B cell (primary cell): ENCODE data around the gene MMP23B. TPM values are rescaled to one million over a fixed set of nuclear protein-coding genes. Genes with fewer than 3 reads are reported as not detected.

Source experiments
- ATAC-seq: fragments of 200-7000 bp; cut with Tn5 transposase; one replicate; pipeline ENCODE4 v1.10.0; 2021; ENCODE audit warnings: low read depth, mild to moderate bottlenecking, moderate number of reproducible peaks, moderate library complexity
- CTCF ChIA-PET: fragments of 350-600 bp; sonication (Branson Sonifier 250); formaldehyde crosslinking; loops from one replicate; lab custom pipeline; 2021; ENCODE audit warnings: antibody characterized with exemption, inconsistent platforms; lab: Charles Lee
- POLR2A ChIA-PET: fragments of 350-600 bp; sonication (Branson Sonifier 250); formaldehyde crosslinking; loops from one replicate; lab custom pipeline; 2021; ENCODE audit warnings: antibody characterized with exemption; lab: Charles Lee
- DNase-seq: peaks from one replicate; pipeline ENCODE4 v3.0.0; 2013
- H2AFZ ChIP-seq: 2 replicates; pipeline ENCODE4 v1.6.1; 2012; ENCODE audit warnings: mild to moderate bottlenecking, low read depth, low read length; ENCODE audit not compliant: insufficient read depth, poor library complexity, severe bottlenecking
- H3K27ac ChIP-seq, 2 donors: 1 replicate in 1 of 2; 2 replicates in 1 of 2; pipeline ENCODE4 v1.5.1; 2012 to 2013; ENCODE audit warnings: low read length in 2 of 2, mild to moderate bottlenecking in 2 of 2, moderate library complexity in 1 of 2
- H3K27me3 ChIP-seq, 4 experiments: fragments of 200-600 bp in 1 of 4; sonication (generic) in 1 of 4; replicated peaks in 1 of 4; 1 replicate in 2 of 4; 2 replicates in 2 of 4; pipeline versions ENCODE4 v1.6.1 to v1.7.0; 2013 to 2016; ENCODE audit warnings: low read length in 3 of 4, mild to moderate bottlenecking in 2 of 4, mixed read lengths in 1 of 4, moderate library complexity in 1 of 4; ENCODE audit not compliant: insufficient read depth in 4 of 4, control insufficient read depth in 3 of 4; ENCODE audit errors: control extremely low read depth in 1 of 4
- H3K36me3 ChIP-seq, 2 experiments: replicated peaks in 1 of 2; 1 replicate in 1 of 2; 2 replicates in 1 of 2; pipeline versions ENCODE4 v1.6.1 to v1.7.1; 2013; ENCODE audit warnings: low read length in 1 of 2; ENCODE audit not compliant: insufficient read depth in 2 of 2, control insufficient read depth in 1 of 2; ENCODE audit errors: control extremely low read depth in 1 of 2, extremely low read depth in 1 of 2
- H3K4me1 ChIP-seq, 2 donors: fragments of 200-600 bp in 1 of 2; sonication (generic) in 1 of 2; 1 replicate in 1 of 2; 2 replicates in 1 of 2; pipeline versions ENCODE4 v1.5.1 to v1.6.1; 2013 to 2017; ENCODE audit warnings: low read length in 2 of 2; ENCODE audit not compliant: control insufficient read depth in 2 of 2, insufficient read depth in 2 of 2
- H3K4me2 ChIP-seq: replicated peaks from 2 replicates; pipeline ENCODE3; 2012; ENCODE audit warnings: mild to moderate bottlenecking, low read depth, low read length; ENCODE audit not compliant: poor library complexity, severe bottlenecking
- H3K4me3 ChIP-seq, 5 experiments: fragments of 200-600 bp in 1 of 5; sonication (generic) in 1 of 5; 1 replicate in 3 of 5; 2 replicates in 2 of 5; pipeline versions ENCODE4 v1.5.1 to v1.7.0; 2011 to 2016; ENCODE audit warnings: low read length in 4 of 5, mild to moderate bottlenecking in 4 of 5, low read depth in 2 of 5, control low read depth in 1 of 5, moderate library complexity in 1 of 5; ENCODE audit not compliant: insufficient read depth in 1 of 5; ENCODE audit errors: control extremely low read depth in 1 of 5, extremely low read depth in 1 of 5
- H3K79me2 ChIP-seq: fragments of 200-600 bp; sonication (generic); one replicate; pipeline ENCODE4 v1.6.0; 2016; ENCODE audit warnings: low read length; ENCODE audit not compliant: control insufficient read depth, insufficient read depth
- H3K9ac ChIP-seq: fragments of 200-600 bp; sonication (generic); 2 replicates; pipeline ENCODE4 v1.6.1; 2017; ENCODE audit warnings: mild to moderate bottlenecking, low read length, moderate library complexity
- H3K9me3 ChIP-seq, 3 donors: one replicate each; pipeline versions ENCODE4 v1.6.1 to v1.7.1; 2013; ENCODE audit warnings: low read length in 2 of 3; ENCODE audit not compliant: control insufficient read depth in 2 of 3, insufficient read depth in 1 of 3; ENCODE audit errors: control extremely low read depth in 1 of 3
- H4K20me1 ChIP-seq: 2 replicates; pipeline ENCODE4 v1.6.0; 2012; ENCODE audit warnings: mild to moderate bottlenecking, low read length; ENCODE audit not compliant: insufficient read depth, control insufficient read depth, poor library complexity, severe bottlenecking
- H3K27ac Mint-ChIP-seq: one replicate; pipeline ENCODE4 v1.8.0; 2021; ENCODE audit warnings: mixed read lengths
- H3K27me3 Mint-ChIP-seq: one replicate; pipeline ENCODE4 v1.8.0; 2021; ENCODE audit warnings: mixed read lengths
- H3K4me1 Mint-ChIP-seq: one replicate; pipeline ENCODE4 v1.8.0; 2021; ENCODE audit warnings: mixed read lengths
- H3K4me3 Mint-ChIP-seq: one replicate; pipeline ENCODE4 v1.8.0; 2021; ENCODE audit warnings: mixed read lengths
- H3K9me3 Mint-ChIP-seq: one replicate; pipeline ENCODE4 v1.8.0; 2022; ENCODE audit warnings: mixed read lengths; ENCODE audit not compliant: insufficient read depth
- EZH2 ChIP-seq: IDR thresholded peaks from 2 replicates; pipeline ENCODE4 v1.6.1; 2012; ENCODE audit warnings: borderline replicate concordance, low read depth, mild to moderate bottlenecking, moderate library complexity, low read length; ENCODE audit not compliant: insufficient read depth, poor library complexity, severe bottlenecking
- WGBS: methylation state at CpG from one replicate; pipeline ENCODE4 v1.1.5; 2013; ENCODE audit warnings: missing lambda C conversion rate; ENCODE audit not compliant: insufficient coverage; 5-methylcytosine and 5-hydroxymethylcytosine counted together
- intact Hi-C: fragments of 100-400 bp; cut with micrococcal nuclease; formaldehyde crosslinking; loops from one replicate; pipeline ENCODE4 v1.10.0; 2022
- polyA plus RNA-seq: library from polyadenylated mRNA; depleted of rRNA; stranded (reverse); fragments of >200 nt; gene quantifications from 2 replicates; pipeline ENCODE4 v1.2.3, GENCODE V29; 2012
- total RNA-seq, 2 donors: library from RNA; stranded (reverse); fragments of 120-200 nt in 1 of 2; gene quantifications; 1 replicate in 1 of 2; 2 replicates in 1 of 2; pipeline versions ENCODE4 v1.2.3 to v1.2.4, GENCODE V29; 2013 to 2022
- TF ChIP-seq, protein P1 (sequence below): fragments of 200-600 bp; IDR thresholded peaks from one replicate; pipeline ENCODE4 v1.8.0; 2022; ENCODE audit warnings: antibody characterized with exemption, mild to moderate bottlenecking

The MMP23B gene
- total and polyA plus RNA-seq, 2 donors (not counting 1 experiment from before 2014, with no cell fraction given), result 1.0 to 1.7 TPM

DNA sequence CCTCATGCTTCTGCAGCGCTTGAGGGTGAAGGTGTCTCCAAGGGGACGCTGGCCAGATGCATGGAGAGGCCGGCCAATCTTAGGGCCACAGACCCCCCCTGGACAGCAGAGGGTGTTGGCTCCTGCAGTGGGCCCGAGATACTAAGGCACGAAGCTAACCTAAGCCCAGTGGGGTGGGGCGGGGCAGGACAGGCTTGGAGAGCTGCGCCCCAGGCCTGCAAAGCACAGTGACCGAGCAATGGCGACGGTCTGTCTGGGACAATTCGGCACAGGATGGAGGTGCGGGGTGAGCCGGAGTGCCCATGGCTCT lies 33.3 kb upstream of the MMP23B start:
- POLR2A ChIA-PET, result no interaction called here
- ATAC-seq (no peak), DNase-seq (peak; percentile 34)
- Mint-ChIP-seq H3K27ac (no peak overlapping the region), H3K4me1 (peaks cover 25% of the 10 kb centered on the region), H3K27me3 (peaks cover 11% of the 10 kb centered on the region), H3K9me3 (no peaks in the 10 kb centered on the region), H3K4me3 (peak overlapping the region; percentile 84)
- intact Hi-C loops, result no loop called here
- WGBS, result 96% methylated on average over 13 of the region's 13 CpGs
- Histone ChIP-seq H3K27me3 (peaks cover 0 to 32% (median 7%) of the 10 kb centered on the region in 4 experiments), H3K79me2 (no peaks in the 10 kb centered on the region), H3K9me3 (peaks cover 0 to 5% (median 0%) of the 10 kb centered on the region in 3 donors), H3K4me1 (peaks cover 18 to 35% of the 10 kb centered on the region in 2 donors), H3K27ac (no peak overlapping the region), H4K20me1 (no peaks in the 10 kb centered on the region), H3K36me3 (no peaks in the 10 kb centered on the region), H3K9ac (no peak overlapping the region), H3K4me2 (no peak overlapping the region), H3K4me3 (no peak overlapping the region), H2AFZ (no peak overlapping the region)
- no peak for TF ChIP-seq EZH2
- TF ChIP-seq, protein P1, sequence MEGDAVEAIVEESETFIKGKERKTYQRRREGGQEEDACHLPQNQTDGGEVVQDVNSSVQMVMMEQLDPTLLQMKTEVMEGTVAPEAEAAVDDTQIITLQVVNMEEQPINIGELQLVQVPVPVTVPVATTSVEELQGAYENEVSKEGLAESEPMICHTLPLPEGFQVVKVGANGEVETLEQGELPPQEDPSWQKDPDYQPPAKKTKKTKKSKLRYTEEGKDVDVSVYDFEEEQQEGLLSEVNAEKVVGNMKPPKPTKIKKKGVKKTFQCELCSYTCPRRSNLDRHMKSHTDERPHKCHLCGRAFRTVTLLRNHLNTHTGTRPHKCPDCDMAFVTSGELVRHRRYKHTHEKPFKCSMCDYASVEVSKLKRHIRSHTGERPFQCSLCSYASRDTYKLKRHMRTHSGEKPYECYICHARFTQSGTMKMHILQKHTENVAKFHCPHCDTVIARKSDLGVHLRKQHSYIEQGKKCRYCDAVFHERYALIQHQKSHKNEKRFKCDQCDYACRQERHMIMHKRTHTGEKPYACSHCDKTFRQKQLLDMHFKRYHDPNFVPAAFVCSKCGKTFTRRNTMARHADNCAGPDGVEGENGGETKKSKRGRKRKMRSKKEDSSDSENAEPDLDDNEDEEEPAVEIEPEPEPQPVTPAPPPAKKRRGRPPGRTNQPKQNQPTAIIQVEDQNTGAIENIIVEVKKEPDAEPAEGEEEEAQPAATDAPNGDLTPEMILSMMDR, result no peak
- CTCF ChIA-PET, result no interaction called here

DNA sequence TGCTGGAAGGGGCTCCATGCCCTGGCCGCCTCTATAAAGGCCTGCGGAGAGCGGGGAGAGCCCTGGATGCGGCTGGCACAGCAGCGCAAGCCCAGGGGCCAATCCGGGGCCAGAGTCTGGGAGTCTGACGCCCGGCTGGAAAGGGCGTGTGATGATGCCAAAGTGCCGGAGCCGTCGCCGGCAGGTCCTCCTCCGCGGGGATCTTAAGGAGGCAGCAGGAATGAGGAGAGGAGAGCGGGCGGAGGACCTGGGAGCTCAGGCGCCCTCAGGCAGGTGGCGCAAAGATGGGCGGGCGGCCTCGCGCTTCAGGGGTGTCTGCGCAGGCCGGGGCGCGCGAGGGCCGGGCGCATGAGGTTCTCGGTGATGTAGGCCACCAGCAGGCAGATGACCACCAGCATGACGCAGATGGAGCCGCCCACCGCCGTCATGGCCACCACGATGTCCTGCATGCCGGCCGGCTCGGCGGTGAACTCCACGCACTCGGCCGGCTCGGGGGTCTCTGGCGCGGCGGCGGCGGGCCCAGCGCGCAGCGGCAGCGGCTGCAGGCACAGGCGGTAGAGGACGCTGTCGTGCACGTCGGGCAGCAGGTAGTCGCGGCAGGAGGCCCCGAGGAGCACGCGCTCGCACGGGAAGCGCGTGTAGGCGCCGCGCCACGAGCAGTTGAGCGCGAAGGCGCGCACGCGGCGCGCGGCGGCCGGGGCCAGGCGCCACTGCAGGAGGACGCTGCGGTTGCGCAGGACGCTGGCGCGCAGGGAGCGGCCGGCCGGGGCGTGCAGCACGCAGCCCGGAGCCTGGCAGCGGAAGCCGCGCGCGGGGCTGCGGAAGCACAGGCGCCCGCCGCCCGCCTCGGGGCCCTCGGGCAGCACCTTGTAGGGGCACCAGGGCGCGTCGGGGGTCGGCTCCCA lies 32.7 kb upstream of the MMP23B start:
- DNase-seq, result peak; percentile 62
- POLR2A ChIA-PET, result no interaction called here
- intact Hi-C loops, result no loop called here

More for the DNA sequence above, 32.7 kb upstream of the MMP23B start:
- Histone ChIP-seq H3K79me2 (no peaks in the 10 kb centered on the region), H2AFZ (peak overlapping the region; percentile 49), H3K27ac (no peak overlapping the region), H4K20me1 (no peaks in the 10 kb centered on the region), H3K27me3 (peaks cover 0 to 32% (median 7%) of the 10 kb centered on the region in 4 experiments), H3K4me2 (peak overlapping the region; percentile 80), H3K36me3 (no peaks in the 10 kb centered on the region), H3K9ac (peak overlapping the region; percentile 19), H3K4me1 (peaks cover 18 to 35% of the 10 kb centered on the region in 2 donors), H3K4me3 (peak overlapping the region in 2 of 5 experiments; percentile 19 to 46), H3K9me3 (peaks cover 0 to 5% (median 0%) of the 10 kb centered on the region in 3 donors)
- CTCF ChIA-PET, result no interaction called here
- no peaks in the 10 kb centered on the region for H3K9me3 Mint-ChIP-seq
- H3K4me1 Mint-ChIP-seq, result peaks cover 25% of the 10 kb centered on the region
- no peak for TF ChIP-seq EZH2
- TF ChIP-seq, protein P1, result peak; percentile 16
- H3K27ac Mint-ChIP-seq, result peak overlapping the region; percentile 59
- H3K27me3 Mint-ChIP-seq, result peaks cover 11% of the 10 kb centered on the region
- peak overlapping the region; percentile 84 for H3K4me3 Mint-ChIP-seq
- peak; percentile 47 for ATAC-seq
- 20% methylated on average over 111 of the region's 111 CpGs for WGBS
